Measurements from ENCODE around the gene MRAS.
A peak's percentile ranks its signal among the peaks of the same experiment; 100 is the strongest.
"Not testable (repeated sequence)": the region's sequence is repeated elsewhere in the genome, so short reads cannot be mapped to it uniquely, and the experiment has no call there.

Gene MRAS

DNA sequence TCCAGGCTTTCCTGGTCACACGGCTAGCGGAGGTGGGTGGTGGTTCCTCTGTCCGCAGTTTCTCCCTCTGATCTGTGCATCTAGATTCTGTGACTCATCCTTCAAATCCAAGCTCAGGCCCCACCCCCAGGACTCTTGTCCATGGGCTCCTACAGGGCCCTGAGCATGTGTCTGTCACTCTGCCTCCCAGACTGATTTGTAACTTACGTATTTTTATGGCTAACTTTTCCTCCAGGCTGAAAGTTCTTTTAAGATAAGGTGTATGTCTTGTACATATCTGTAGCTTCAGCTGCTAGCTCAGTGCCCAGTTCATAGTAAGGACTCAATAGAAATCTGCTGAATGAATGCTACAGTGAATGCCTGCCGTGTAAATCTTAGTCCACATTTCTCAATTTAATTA lies 94.1 kb downstream of the MRAS start:
- no peak for DNase-seq

DNA sequence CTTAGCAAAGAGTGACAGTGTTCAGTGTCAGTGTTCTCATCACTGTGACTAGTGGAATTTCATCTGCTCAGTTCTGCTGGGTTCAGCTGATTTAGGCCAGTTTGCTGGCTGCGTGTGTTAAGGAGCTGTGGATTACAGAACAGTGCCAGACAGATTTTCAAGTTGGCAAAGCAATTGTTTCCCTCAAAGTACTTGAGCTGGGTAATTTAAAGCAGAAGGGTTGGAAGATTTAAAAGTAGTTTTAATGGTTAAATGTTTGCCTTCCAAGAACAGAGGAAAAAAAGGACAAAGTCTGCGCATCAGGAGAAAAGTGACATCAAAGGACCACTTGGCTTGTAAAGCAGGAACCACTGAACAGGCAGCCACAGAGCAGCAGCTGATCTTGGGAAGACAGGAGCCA lies 94.7 kb downstream of the MRAS start:
- no peak for DNase-seq

DNA sequence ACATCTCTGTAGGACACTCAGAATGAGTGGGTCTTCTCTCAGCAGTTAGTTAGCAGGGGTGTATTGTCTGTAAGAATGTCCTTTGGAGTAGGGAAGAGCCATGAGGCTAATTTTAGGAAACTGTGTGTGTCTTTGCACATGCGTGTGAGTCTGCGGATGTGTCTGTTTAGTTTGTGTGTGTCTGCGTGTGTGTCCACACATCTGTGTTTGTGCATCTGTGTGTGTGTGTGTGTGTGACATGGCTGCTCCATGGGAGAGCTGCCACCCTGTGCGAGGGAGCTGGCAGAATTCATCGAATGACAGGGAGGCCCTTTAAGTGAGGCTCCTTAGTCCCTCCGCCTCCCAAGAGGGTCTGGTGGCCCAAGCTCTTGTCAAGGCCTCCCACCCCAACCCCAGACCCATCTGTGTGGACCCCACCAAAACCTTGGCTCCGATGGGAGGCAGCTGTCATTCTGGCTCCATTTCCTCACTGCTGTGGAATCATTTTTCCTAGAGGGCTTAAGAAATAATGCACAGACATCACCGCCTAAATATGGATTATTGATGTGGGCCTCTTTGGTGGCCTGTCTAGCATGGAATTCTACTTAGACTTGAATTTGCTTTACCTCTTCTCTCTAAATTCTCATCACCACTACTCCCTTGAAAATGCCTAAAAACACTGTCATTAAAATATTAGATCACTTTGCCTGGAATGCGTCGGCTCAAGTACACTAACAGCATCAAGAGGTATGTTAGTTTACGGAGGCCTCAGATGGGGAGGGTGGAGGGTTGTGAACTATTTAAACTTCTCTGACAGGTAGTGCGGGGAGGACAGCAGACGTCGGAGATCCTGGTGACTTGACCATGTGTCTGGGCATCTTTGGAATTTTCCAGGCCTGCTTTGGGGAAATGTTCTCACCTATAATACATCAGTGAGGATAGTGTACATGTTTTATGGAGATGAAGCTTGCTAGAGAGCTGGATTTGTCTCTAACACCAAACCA lies 95.4 kb downstream of the MRAS start:
- DNase-seq, result no peak

DNA sequence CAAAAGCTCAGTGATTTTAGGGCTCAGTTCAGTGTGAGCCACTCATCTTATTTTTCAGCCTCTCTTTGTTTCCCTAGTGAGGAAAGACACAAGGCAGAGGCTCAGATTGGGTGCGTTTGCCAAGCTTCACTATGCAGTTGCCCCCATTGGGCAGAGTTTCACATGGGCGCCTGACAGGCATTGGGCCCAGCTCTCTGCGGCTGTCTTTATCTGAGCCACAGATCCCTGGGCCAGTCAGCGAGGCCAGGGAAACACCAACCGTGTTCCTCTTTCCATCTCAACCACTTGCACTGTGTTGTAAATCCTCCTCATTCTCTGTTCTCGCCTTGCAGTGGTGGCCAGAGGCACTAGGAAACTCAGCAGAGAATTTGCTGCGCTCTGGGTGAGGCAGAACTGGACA lies 96.9 kb downstream of the MRAS start:
- DNase-seq, result peak in 1 of 56 donors; percentile 7

DNA sequence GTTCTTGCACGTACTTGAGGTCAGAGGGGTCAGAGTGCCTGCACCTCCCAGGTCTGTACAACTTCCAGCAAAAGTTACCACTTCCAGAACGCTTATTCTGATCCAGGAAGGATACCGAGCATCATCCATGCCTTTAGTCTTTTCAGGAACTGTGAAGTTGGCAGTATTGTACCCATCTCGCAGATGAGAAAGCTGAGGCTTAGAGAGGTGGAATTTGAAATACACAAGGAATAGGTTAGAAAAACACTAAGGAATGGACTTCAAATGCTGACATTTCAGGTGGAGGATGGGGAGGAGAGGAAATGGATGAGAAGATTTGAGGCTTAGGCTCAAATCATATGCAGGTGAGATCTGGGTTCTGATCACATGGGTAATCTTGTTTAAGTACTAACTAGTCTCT lies 97.3 kb downstream of the MRAS start:
- DNase-seq, result no peak

DNA sequence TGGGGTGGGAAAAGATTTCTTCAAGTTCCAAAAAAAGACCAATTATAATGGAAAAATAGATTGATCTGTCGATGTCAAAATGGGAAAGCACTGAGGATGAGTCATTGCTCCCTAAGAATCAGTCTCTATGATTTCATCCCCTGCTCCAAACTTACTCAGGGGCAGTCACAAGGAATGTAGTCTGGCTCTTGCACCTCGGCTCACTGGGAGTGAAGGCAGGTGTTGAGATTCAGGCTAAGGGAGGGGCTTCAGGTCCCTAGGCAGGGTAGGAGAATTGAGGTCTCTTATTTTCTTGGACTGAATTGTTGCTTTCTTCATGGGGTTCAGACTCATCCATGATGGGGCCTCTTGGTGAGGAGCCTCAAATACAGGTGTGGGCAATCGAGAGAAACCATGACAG lies 100.3 kb downstream of the MRAS start:
- no peak for DNase-seq

DNA sequence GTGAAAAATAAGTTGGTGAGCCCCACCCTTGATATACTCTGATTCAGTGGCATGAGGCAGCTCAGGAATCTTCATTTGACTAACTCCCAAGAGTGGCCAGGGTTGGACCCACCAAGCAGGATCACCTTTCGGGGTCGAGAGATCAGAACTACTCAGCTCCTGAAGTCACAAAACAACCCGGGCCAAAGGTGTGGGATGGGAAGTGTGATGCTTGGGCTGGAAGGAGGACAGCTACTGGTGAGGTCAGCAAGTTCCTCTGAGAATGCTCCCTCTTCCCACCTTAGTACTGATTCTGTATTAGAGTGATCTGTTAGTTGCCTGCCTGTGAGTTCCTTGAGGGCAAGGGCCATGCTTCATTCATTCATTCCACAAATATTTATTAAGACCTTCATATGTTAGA lies 101.1 kb downstream of the MRAS start:
- DNase-seq, result no peak

GRCh38 chr3:138450181-138450580 lies 101.8 kb downstream of the MRAS start:
- DNase-seq, result no peak

GRCh38 chr3:138450704-138451424 lies 102.5 kb downstream of the MRAS start:
- no peak for DNase-seq

DNA sequence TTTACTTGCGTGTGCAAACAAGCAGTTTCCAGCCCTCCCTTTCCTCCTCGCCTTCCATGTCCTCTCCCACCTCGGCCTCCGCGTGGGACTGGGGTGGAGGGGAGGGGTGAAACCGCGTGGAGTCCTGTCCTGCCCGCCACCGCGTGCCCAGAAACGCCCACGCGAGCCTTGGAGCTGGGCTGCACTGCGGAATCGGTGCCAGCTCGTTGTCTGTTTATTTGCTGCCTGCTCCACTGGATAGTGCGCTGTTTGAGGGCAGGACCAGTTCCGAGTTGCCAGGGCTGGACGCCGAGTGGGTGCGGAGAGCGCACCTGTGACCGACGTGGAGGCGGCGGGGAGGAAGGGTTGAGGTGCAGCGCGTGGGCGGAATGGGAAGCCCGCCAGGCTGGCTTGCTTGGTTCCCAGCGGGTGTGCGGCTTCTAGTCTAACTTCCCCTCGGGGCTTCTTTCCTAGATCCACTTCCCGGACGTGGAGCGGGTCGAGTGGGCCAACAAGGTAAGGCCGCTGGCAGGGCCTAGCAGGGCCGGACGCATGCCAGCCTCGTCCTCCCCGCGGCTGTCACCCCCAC lies 103.3 kb downstream of the MRAS start:
- DNase-seq, result no peak

DNA sequence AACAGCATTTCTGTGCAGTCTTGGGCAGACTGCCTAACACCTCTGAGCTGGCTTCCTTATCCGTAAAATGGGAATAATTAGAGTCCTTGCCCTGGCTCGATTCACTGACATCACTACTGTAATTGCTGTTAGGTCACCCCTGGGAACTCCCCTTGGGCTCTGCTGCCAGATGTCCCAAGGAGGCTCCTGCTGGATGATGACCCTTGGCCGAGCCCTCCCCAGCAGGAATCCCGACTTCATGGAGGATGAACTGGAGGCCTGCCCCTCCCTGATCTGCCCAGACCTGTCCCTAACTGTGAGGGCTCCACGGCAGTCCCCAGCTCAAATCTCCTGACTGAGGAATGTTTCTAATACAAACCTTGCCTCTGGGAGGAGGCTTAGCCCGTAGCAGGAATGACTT lies 104.1 kb downstream of the MRAS start:
- DNase-seq, result no peak

DNA sequence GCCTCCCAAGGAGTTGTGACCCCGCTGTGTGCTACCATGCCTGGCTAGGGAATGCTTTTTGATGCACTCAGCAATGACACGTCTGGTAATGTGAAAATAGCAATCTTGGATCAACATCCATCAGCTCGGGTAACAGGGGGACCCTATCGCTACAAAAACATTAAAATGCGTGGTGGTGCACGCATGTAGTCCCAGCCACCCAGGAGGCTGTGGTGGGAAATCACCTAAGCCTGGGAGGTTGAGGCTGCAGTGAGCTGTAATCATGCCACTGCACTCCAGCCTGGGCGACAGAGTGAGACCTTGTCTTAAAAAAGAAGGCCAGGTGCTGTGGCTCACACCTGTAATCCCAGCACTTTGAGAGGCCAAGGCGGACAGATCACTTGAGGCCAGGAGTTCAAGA lies 105.6 kb downstream of the MRAS start:
- not testable (repeated sequence) for DNase-seq
